Measurements from ENCODE around the gene ST8SIA1.

ST8SIA1 gene

DNA sequence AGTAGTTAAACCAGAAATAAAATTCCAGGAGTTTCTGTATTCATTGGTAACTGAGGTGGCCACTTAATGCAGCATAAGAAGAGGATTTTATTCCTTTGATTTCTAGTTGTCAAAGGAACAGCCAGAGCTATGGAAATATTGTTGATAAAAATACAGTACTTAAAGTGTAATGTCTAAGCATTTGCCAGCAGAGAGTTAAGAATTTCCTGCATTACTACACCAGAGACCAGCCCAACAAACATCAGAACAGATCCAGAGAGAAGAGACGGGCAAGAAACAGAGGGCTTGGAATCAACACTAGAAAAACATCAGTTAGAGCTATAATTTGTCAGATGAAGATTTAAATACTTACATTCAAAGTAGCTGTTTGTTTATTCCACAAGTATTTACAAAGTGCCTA, 77.9 kb downstream of the ST8SIA1 start:
- no peak overlapping the region for H3K4me3 ChIP-seq (ENCODE audit: low read depth, low read length)
- ChIA-PET POLR2A (interaction anchor here (0.6 kb wide), 1 partner anchor 22 kb away, joined by 3 read pairs; no protein-coding TSS in a partner anchor), CTCF (interaction anchor here (0.6 kb wide), 1 partner anchor 1925 kb away, joined by 3 read pairs; no protein-coding TSS in a partner anchor)
- H3K4me1 ChIP-seq (ENCODE audit: control insufficient read depth, insufficient read depth, low read length) = no peaks in the 10 kb centered on the region
- TF ChIP-seq, protein P1, sequence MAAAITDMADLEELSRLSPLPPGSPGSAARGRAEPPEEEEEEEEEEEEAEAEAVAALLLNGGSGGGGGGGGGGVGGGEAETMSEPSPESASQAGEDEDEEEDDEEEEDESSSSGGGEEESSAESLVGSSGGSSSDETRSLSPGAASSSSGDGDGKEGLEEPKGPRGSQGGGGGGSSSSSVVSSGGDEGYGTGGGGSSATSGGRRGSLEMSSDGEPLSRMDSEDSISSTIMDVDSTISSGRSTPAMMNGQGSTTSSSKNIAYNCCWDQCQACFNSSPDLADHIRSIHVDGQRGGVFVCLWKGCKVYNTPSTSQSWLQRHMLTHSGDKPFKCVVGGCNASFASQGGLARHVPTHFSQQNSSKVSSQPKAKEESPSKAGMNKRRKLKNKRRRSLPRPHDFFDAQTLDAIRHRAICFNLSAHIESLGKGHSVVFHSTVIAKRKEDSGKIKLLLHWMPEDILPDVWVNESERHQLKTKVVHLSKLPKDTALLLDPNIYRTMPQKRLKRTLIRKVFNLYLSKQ (tag by site-specific recombination; IDR thresholded peaks at IDR 0.05; ENCODE audit: borderline replicate concordance) = no peak
- TF ChIP-seq, protein P2, sequence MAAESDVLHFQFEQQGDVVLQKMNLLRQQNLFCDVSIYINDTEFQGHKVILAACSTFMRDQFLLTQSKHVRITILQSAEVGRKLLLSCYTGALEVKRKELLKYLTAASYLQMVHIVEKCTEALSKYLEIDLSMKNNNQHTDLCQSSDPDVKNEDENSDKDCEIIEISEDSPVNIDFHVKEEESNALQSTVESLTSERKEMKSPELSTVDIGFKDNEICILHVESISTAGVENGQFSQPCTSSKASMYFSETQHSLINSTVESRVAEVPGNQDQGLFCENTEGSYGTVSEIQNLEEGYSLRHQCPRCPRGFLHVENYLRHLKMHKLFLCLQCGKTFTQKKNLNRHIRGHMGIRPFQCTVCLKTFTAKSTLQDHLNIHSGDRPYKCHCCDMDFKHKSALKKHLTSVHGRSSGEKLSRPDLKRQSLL (tag by site-specific recombination; IDR thresholded peaks at IDR 0.05) = no peak
- no peak for TF ChIP-seq ZNF747 (tag by site-specific recombination; IDR thresholded peaks at IDR 0.05)
- TF ChIP-seq SCRT2 (tag by site-specific recombination; IDR thresholded peaks at IDR 0.05) = no peak
- no peak for TF ChIP-seq ZNF350 (tag by site-specific recombination; IDR thresholded peaks at IDR 0.05)
- TF ChIP-seq ZNF830 (tag by site-specific recombination; IDR thresholded peaks at IDR 0.05; ENCODE audit: low read depth) = no peak
- no peaks in the 10 kb centered on the region for H3K36me3 ChIP-seq (ENCODE audit: control insufficient read depth in 2 of 2, insufficient read depth in 1 of 2, low read length in 2 of 2)
- H3K9me3 ChIP-seq (ENCODE audit: control insufficient read depth, insufficient read depth, low read depth, low read length) = no peaks in the 10 kb centered on the region
- no peak overlapping the region for H3K27ac ChIP-seq (ENCODE audit: extremely low read depth, low read depth, low read length)

DNA sequence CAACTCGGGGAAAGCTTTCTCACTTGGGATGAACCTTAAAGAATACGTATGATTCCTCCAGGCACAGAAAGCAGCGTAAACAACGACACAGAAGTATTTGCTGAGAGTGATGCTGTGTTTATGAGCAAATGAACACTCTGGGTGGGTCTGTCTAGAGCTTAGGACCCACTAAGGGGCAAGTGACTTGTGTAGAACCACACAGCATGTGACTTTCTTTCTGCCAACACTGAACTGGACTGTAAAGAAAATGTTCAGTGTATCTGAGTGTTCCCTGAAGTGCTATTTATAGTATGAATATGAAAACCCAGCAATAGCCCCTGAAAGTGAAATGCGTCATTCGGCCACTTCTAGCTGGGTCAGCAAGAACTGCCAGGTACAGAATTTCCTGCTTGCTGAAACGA, 78.5 kb downstream of the ST8SIA1 start:
- Histone ChIP-seq H3K4me3 (ENCODE audit: low read depth, low read length) (no peak overlapping the region), H3K4me1 (ENCODE audit: control insufficient read depth, insufficient read depth, low read length) (no peaks in the 10 kb centered on the region), H3K36me3 (ENCODE audit: control insufficient read depth in 2 of 2, insufficient read depth in 1 of 2, low read length in 2 of 2) (no peaks in the 10 kb centered on the region), H3K9me3 (ENCODE audit: control insufficient read depth, insufficient read depth, low read depth, low read length) (no peaks in the 10 kb centered on the region), H3K27ac (ENCODE audit: extremely low read depth, low read depth, low read length) (no peak overlapping the region)
- ChIA-PET POLR2A (no interaction called here), CTCF (interaction anchor here (0.6 kb wide), 1 partner anchor 1925 kb away, joined by 3 read pairs; no protein-coding TSS in a partner anchor)
- TF ChIP-seq ZNF214 (tag by site-specific recombination; IDR thresholded peaks at IDR 0.05; ENCODE audit: borderline replicate concordance) = no peak

DNA sequence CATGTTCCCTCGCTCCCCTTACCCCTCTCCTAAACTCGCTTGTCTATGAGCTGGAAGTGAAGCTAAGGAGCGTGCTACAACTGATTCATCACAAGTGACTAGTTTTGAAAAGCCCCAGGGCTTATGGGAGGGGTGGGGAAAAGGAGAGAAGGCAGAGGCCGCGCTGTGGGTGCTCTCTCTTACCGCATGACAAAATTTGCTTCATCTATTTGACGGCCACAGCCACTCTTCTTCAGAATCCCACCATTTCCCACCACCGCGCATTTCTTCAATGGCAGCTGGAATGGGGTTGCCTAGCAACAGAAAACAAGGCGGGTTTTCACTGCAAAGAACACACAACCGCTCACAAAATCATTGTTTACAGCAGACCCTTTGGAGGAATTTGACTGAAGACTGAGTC, 79.4 kb downstream of the ST8SIA1 start:
- Histone ChIP-seq H3K4me1 (ENCODE audit: control insufficient read depth, insufficient read depth, low read length) (no peaks in the 10 kb centered on the region), H3K4me3 (ENCODE audit: low read depth, low read length) (no peak overlapping the region), H3K36me3 (ENCODE audit: control insufficient read depth in 2 of 2, insufficient read depth in 1 of 2, low read length in 2 of 2) (no peaks in the 10 kb centered on the region), H3K27ac (ENCODE audit: extremely low read depth, low read depth, low read length) (no peak overlapping the region), H3K9me3 (ENCODE audit: control insufficient read depth, insufficient read depth, low read depth, low read length) (no peaks in the 10 kb centered on the region)
- TF ChIP-seq ZNF658 (tag by site-specific recombination; IDR thresholded peaks at IDR 0.05) (no peak), FEZF1 (tag by site-specific recombination; IDR thresholded peaks at IDR 0.05) (no peak)
- CTCF ChIA-PET = no interaction called here
- POLR2A ChIA-PET = no interaction called here

DNA sequence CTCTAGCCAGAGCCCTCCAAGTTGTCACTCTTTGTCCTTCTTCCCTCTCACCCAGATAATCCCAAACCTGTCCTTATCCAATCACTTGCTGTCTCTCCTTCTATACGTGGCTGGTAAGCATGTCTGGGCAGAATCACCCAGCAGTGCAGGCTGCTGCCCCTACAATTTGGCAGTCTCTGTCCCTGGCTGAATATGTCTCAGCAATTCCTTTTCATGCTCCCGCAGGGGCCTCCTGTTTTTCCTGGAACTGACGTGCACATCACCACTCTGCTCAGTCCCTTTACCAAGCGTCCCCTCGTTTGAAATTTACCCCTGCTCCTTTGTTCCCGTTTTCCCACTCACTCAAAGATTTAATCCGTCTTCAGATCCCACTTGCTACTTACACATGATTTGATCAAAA, 80.0 kb downstream of the ST8SIA1 start:
- H3K9me3 ChIP-seq (ENCODE audit: control insufficient read depth, insufficient read depth, low read depth, low read length) = no peaks in the 10 kb centered on the region
- ChIA-PET CTCF (no interaction called here), POLR2A (no interaction called here)
- no peak overlapping the region for H3K27ac ChIP-seq (ENCODE audit: extremely low read depth, low read depth, low read length)
- H3K36me3 ChIP-seq (ENCODE audit: control insufficient read depth in 2 of 2, insufficient read depth in 1 of 2, low read length in 2 of 2) = no peaks in the 10 kb centered on the region
- H3K4me3 ChIP-seq (ENCODE audit: low read depth, low read length) = no peak overlapping the region
- no peaks in the 10 kb centered on the region for H3K4me1 ChIP-seq (ENCODE audit: control insufficient read depth, insufficient read depth, low read length)
- TF ChIP-seq, protein P3, sequence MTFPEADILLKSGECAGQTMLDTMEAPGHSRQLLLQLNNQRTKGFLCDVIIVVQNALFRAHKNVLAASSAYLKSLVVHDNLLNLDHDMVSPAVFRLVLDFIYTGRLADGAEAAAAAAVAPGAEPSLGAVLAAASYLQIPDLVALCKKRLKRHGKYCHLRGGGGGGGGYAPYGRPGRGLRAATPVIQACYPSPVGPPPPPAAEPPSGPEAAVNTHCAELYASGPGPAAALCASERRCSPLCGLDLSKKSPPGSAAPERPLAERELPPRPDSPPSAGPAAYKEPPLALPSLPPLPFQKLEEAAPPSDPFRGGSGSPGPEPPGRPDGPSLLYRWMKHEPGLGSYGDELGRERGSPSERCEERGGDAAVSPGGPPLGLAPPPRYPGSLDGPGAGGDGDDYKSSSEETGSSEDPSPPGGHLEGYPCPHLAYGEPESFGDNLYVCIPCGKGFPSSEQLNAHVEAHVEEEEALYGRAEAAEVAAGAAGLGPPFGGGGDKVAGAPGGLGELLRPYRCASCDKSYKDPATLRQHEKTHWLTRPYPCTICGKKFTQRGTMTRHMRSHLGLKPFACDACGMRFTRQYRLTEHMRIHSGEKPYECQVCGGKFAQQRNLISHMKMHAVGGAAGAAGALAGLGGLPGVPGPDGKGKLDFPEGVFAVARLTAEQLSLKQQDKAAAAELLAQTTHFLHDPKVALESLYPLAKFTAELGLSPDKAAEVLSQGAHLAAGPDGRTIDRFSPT (tag by site-specific recombination; IDR thresholded peaks at IDR 0.05) = no peak
- TF ChIP-seq ZNF366 (tag by site-specific recombination; conservative IDR thresholded peaks at IDR 0.05) = no peak
- no peak for TF ChIP-seq ZSCAN23 (tag by site-specific recombination; IDR thresholded peaks at IDR 0.05)
- TF ChIP-seq, protein P4, sequence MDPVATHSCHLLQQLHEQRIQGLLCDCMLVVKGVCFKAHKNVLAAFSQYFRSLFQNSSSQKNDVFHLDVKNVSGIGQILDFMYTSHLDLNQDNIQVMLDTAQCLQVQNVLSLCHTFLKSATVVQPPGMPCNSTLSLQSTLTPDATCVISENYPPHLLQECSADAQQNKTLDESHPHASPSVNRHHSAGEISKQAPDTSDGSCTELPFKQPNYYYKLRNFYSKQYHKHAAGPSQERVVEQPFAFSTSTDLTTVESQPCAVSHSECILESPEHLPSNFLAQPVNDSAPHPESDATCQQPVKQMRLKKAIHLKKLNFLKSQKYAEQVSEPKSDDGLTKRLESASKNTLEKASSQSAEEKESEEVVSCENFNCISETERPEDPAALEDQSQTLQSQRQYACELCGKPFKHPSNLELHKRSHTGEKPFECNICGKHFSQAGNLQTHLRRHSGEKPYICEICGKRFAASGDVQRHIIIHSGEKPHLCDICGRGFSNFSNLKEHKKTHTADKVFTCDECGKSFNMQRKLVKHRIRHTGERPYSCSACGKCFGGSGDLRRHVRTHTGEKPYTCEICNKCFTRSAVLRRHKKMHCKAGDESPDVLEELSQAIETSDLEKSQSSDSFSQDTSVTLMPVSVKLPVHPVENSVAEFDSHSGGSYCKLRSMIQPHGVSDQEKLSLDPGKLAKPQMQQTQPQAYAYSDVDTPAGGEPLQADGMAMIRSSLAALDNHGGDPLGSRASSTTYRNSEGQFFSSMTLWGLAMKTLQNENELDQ (tag by site-specific recombination; IDR thresholded peaks at IDR 0.05; ENCODE audit: low read depth) = no peak
- no peak for TF ChIP-seq ZNF211 (tag by site-specific recombination; IDR thresholded peaks at IDR 0.05; ENCODE audit: low read depth)
- TF ChIP-seq ZNF585B (tag by site-specific recombination; IDR thresholded peaks at IDR 0.05) = no peak
- no peak for TF ChIP-seq RBAK (tag by site-specific recombination; IDR thresholded peaks at IDR 0.05)
- TF ChIP-seq GLI2 (tag by site-specific recombination; IDR thresholded peaks at IDR 0.05; ENCODE audit: borderline replicate concordance, low read depth) = no peak
- TF ChIP-seq PRDM1 (tag by site-specific recombination; IDR thresholded peaks at IDR 0.05) = no peak
- no peak for TF ChIP-seq ZNF146 (tag by site-specific recombination; IDR thresholded peaks at IDR 0.05)
- TF ChIP-seq WT1 (tag by site-specific recombination; IDR thresholded peaks at IDR 0.05) = no peak
- TF ChIP-seq ZNF239 (tag by site-specific recombination; IDR thresholded peaks at IDR 0.05) = no peak
- no peak for TF ChIP-seq ZNF157 (tag by site-specific recombination; IDR thresholded peaks at IDR 0.05)
- no peak for TF ChIP-seq YY2 (tag by site-specific recombination; IDR thresholded peaks at IDR 0.05)
